Spleen (tissue), 7 donors: ENCODE measurements around the gene OR6Q1.

Source experiments
- POLR2A ChIP-seq, 3 donors: fragments of 450-650 bp; IDR thresholded peaks; one replicate each; pipeline ENCODE4 v1.5.1; 2017; ENCODE audit warnings: antibody characterized with exemption in 3 of 3, mild to moderate bottlenecking in 1 of 3
- TF ChIP-seq, protein P1 (sequence below), 11 experiments: fragments of 200-600 bp in 7 of 11; fragments of 450-650 bp in 4 of 11; sonication (generic) in 4 of 11; IDR thresholded peaks in 8 of 11; conservative IDR thresholded peaks in 3 of 11; 1 replicate in 7 of 11; 2 replicates in 4 of 11; pipeline versions ENCODE4 v1.4.0 to v1.8.0; 2016 to 2021; ENCODE audit warnings: antibody characterized with exemption in 11 of 11, inconsistent platforms in 4 of 11, mild to moderate bottlenecking in 1 of 11
- donor health status: DM: no; HTN: no; CAD: no; lungs with moderate emphysema.
- donor health status: DM: no; HTN: no; CAD: no.
- donor health status: DM: no; HTN: no; CAD: no.

DNA sequence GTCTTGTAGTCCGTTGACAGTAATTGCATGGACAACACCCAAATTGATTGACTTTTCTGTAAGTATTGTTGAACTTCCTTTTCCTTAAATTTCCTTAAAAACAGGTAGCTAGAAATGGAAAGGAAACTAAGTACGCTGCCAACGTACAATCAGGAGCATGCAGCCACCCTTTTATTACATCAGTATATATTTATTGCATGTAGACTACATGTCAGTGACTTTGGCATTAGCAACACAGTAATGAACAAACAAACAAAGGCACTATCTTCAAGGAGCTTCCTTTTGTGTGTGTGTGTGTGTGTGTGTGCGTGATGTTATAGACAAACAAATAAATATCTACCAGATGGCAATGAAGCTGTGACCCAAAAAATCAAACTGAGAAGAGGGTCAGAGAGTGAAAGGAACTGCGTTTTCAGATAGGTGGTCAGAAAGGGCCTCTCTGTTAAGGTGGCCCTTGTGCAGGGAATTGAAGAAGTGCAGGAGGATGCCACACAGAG is 7.3 kb upstream of the OR6Q1 start, which contains the start of gene OR9Q1:
- TF ChIP-seq, protein P1, sequence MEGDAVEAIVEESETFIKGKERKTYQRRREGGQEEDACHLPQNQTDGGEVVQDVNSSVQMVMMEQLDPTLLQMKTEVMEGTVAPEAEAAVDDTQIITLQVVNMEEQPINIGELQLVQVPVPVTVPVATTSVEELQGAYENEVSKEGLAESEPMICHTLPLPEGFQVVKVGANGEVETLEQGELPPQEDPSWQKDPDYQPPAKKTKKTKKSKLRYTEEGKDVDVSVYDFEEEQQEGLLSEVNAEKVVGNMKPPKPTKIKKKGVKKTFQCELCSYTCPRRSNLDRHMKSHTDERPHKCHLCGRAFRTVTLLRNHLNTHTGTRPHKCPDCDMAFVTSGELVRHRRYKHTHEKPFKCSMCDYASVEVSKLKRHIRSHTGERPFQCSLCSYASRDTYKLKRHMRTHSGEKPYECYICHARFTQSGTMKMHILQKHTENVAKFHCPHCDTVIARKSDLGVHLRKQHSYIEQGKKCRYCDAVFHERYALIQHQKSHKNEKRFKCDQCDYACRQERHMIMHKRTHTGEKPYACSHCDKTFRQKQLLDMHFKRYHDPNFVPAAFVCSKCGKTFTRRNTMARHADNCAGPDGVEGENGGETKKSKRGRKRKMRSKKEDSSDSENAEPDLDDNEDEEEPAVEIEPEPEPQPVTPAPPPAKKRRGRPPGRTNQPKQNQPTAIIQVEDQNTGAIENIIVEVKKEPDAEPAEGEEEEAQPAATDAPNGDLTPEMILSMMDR (IDR thresholded peaks at IDR 0.05 in 8 of 11, conservative IDR thresholded peaks at IDR 0.05 in 3 of 11), result no peak
- no peak for TF ChIP-seq POLR2A (IDR thresholded peaks at IDR 0.05)
